Vagina (tissue), 2 donors: ENCODE results near the gene EPHA1. TPM values are rescaled to one million over a fixed set of nuclear protein-coding genes. Genes with fewer than 3 reads are reported as not detected.

Experiments used
- DNase-seq, 2 donors: peaks; one replicate each; pipeline ENCODE4 v3.0.0-alpha.2; 2017; ENCODE audit errors: extremely low spot score in 2 of 2
- H3K27ac ChIP-seq: fragments of 200-600 bp; sonication (generic); one replicate; pipeline ENCODE4 v1.5.1; 2019
- H3K27me3 ChIP-seq: fragments of 200-600 bp; sonication (generic); one replicate; pipeline ENCODE4 v1.5.1; 2019
- H3K36me3 ChIP-seq, 2 donors: fragments of 200-600 bp; sonication (generic); one replicate each; pipeline ENCODE4 v1.5.1; 2017 to 2019
- H3K4me1 ChIP-seq: fragments of 200-600 bp; sonication (generic); one replicate; pipeline ENCODE4 v1.5.1; 2019
- H3K4me3 ChIP-seq, 2 donors: fragments of 200-600 bp; sonication (generic); 1 replicate in 1 of 2; 2 replicates in 1 of 2; pipeline ENCODE4 v1.5.1; 2016 to 2019
- H3K9me3 ChIP-seq: fragments of 200-600 bp; sonication (generic); one replicate; pipeline ENCODE4 v1.5.1; 2019
- CTCF ChIP-seq, 3 experiments: fragments of 450-650 bp in 2 of 3; fragments of 200-600 bp in 1 of 3; sonication (generic) in 1 of 3; IDR thresholded peaks; one replicate each; pipeline ENCODE4 v1.5.1; 2017 to 2019; ENCODE audit warnings: antibody characterized with exemption in 3 of 3, mild to moderate bottlenecking in 2 of 3, moderate library complexity in 2 of 3
- POLR2A ChIP-seq, 2 donors: fragments of 450-650 bp; IDR thresholded peaks; one replicate each; pipeline ENCODE4 v1.6.1; 2017; ENCODE audit warnings: antibody characterized with exemption in 2 of 2, mild to moderate bottlenecking in 2 of 2, moderate library complexity in 2 of 2
- POLR2AphosphoS5 ChIP-seq, 2 donors: sonication (generic); formaldehyde crosslinking; IDR thresholded peaks; one replicate each; pipeline ENCODE4 v1.9.0; 2017; ENCODE audit warnings: antibody characterized with exemption in 2 of 2, mild to moderate bottlenecking in 2 of 2, low read depth in 1 of 2; ENCODE audit not compliant: insufficient read depth in 1 of 2
- intact Hi-C: fragments of 100-400 bp; cut with DNase I; formaldehyde crosslinking; loops from one replicate; pipeline ENCODE4 v1.15.1; 2023
- total RNA-seq: library from RNA; depleted of rRNA; stranded (reverse); fragments of >200 nt; gene quantifications from one replicate; pipeline ENCODE4 v1.2.3, GENCODE V29; 2016

Gene EPHA1
- total RNA-seq, 1 donor from 2014 or later = 51.3 TPM

GRCh38 chr7:143355450-143356385, 52.9 kb downstream of the EPHA1 start:
- H3K9me3 ChIP-seq = no peaks in the 10 kb centered on the region
- TF ChIP-seq POLR2AphosphoS5 (IDR thresholded peaks at IDR 0.05; ENCODE audit: insufficient read depth in 1 of 2, low read depth in 1 of 2) (no peak), CTCF (IDR thresholded peaks at IDR 0.05) (no peak), POLR2A (IDR thresholded peaks at IDR 0.05) (no peak)
- no peaks in the 10 kb centered on the region for H3K4me1 ChIP-seq
- no peak overlapping the region for H3K4me3 ChIP-seq
- H3K27me3 ChIP-seq = no peaks in the 10 kb centered on the region
- H3K36me3 ChIP-seq = no peaks in the 10 kb centered on the region
- H3K27ac ChIP-seq = no peak overlapping the region
- intact Hi-C loops = no loop called here
- DNase-seq = no peak

GRCh38 chr7:143354965-143355364, 53.7 kb downstream of the EPHA1 start:
- Histone ChIP-seq H3K4me1 (no peaks in the 10 kb centered on the region), H3K27me3 (no peaks in the 10 kb centered on the region), H3K4me3 (no peak overlapping the region), H3K9me3 (no peaks in the 10 kb centered on the region), H3K27ac (no peak overlapping the region), H3K36me3 (no peaks in the 10 kb centered on the region)
- intact Hi-C loops = no loop called here
- no peak for DNase-seq
- TF ChIP-seq CTCF (IDR thresholded peaks at IDR 0.05) = no peak
- TF ChIP-seq POLR2A (IDR thresholded peaks at IDR 0.05) = no peak
- TF ChIP-seq POLR2AphosphoS5 (IDR thresholded peaks at IDR 0.05; ENCODE audit: insufficient read depth in 1 of 2, low read depth in 1 of 2) = no peak

- no peak for TF ChIP-seq POLR2AphosphoS5 (IDR thresholded peaks at IDR 0.05; ENCODE audit: insufficient read depth in 1 of 2, low read depth in 1 of 2)
- TF ChIP-seq CTCF (IDR thresholded peaks at IDR 0.05) = no peak
- TF ChIP-seq POLR2A (IDR thresholded peaks at IDR 0.05) = no peak
- Histone ChIP-seq H3K27me3 (no peaks in the 10 kb centered on the region), H3K36me3 (no peaks in the 10 kb centered on the region), H3K9me3 (no peaks in the 10 kb centered on the region), H3K4me3 (no peak overlapping the region), H3K27ac (no peak overlapping the region), H3K4me1 (no peaks in the 10 kb centered on the region)
- intact Hi-C loops = no loop called here
- no peak for DNase-seq
Observed at GRCh38 chr7:143354376-143354775, 54.3 kb downstream of the EPHA1 start.

DNA sequence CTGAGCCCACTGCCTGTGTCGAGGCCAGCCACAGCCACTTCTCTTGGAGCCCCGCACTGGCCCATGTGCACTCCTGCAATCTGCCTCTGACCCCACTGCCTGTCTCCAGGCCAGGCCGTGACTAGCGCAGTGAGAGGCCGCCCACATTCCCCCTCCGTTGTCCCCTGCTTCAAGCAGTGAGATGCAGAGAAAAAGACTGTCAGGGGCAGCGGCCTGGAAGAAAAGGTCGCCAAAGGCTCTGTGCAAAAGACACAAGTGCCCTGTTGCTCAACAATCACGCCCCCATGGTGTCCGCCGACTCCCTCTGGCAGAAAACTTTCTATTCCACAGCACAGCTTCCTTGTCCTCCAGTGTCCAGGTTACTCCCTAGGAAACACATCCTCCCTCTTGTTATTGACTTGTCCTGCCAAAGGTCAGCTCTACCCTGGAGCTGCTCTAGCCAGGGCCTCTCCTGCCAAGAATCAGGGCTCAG, 56.1 kb downstream of the EPHA1 start:
- Histone ChIP-seq H3K4me3 (no peak overlapping the region), H3K27me3 (no peaks in the 10 kb centered on the region), H3K4me1 (no peaks in the 10 kb centered on the region), H3K9me3 (no peaks in the 10 kb centered on the region), H3K27ac (no peak overlapping the region), H3K36me3 (no peaks in the 10 kb centered on the region)
- no peak for TF ChIP-seq POLR2AphosphoS5 (IDR thresholded peaks at IDR 0.05; ENCODE audit: insufficient read depth in 1 of 2, low read depth in 1 of 2)
- TF ChIP-seq CTCF (IDR thresholded peaks at IDR 0.05) = no peak
- TF ChIP-seq POLR2A (IDR thresholded peaks at IDR 0.05) = no peak
- no peak for DNase-seq
- intact Hi-C loops = no loop called here

DNA sequence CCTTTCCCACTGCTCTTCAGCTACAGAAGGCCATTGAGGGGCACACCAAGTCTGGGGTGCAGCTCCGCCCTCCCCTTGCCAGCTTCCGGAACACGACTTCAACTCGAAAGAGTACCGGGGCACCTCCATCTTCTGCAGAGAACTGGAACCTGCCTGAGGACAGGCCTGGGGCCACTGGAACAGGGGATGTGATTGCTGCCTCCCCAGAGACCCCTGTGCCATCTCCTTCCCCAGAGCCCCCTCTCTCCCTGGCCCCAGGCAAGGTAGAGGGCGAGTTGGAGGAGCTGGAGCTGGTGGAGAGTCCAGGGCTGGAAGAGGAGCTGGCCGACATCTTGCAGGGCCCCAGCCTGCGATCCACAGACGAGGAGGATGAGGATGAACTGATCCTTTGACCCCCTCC, 57.1 kb downstream of the EPHA1 start:
- Histone ChIP-seq H3K4me3 (no peak overlapping the region), H3K27ac (no peak overlapping the region), H3K36me3 (no peaks in the 10 kb centered on the region), H3K27me3 (no peaks in the 10 kb centered on the region), H3K4me1 (no peaks in the 10 kb centered on the region), H3K9me3 (no peaks in the 10 kb centered on the region)
- TF ChIP-seq POLR2AphosphoS5 (IDR thresholded peaks at IDR 0.05; ENCODE audit: insufficient read depth in 1 of 2, low read depth in 1 of 2) = no peak
- no peak for TF ChIP-seq POLR2A (IDR thresholded peaks at IDR 0.05)
- no peak for TF ChIP-seq CTCF (IDR thresholded peaks at IDR 0.05)
- no peak for DNase-seq
- intact Hi-C loops = no loop called here
